Measurements from ENCODE around the gene VHLL. TPM values are rescaled to one million over a fixed set of nuclear protein-coding genes. Genes with fewer than 3 reads are reported as not detected.

The VHLL gene
- total and polyA plus RNA-seq, 2 of the 13 experiments (the other 11 are each of a cell fraction or from before 2014, with no cell fraction given) = 0.24 TPM; not detected in 1

DNA sequence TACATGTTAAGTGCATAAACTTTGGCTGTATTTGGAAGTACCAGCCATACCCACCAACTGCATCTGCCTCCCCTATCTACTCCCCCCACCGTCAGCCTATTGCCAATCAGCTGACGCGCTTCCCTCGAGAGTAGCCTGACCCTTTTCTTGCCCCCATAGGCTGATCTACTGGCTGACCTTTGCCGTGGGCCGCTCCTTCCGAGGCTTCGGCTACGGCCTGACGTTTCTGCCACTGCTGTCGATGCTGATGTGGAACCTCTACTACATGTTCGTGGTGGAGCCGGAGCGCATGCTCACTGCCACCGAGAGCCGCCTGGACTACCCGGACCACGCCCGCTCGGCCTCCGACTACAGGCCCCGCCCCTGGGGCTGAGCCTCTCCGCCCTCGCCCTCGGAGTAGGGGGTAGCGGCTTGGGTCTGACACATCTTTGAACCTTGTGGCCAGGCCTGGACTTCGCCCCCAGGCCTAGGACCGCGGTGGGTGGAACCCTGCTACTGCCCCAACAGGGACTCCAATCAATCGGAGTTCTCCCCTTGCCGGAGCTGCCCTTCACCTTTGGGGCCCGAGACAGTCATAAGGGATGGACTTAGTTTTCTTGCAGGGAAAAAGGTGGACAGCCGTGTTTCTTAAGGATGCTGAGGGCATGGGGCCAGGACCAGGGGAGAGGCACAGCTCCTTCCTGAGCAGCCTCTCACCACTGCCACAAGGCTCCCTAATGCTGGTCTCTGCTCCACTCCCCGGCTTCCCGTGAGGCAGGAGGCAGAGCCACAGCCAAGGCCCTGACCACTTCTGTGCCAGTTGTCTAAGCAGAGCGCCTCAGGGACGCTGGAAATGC lies 7.7 kb downstream of the VHLL start (continued):
- TF ChIP-seq ZNF710 (CRISPR knock-in tag; IDR thresholded peaks at IDR 0.05; ENCODE audit: borderline replicate concordance) (0 out of 2 replicates have a peak, but pooled peaks have one; percentile 49), MXD4 (CRISPR knock-in tag; IDR thresholded peaks at IDR 0.05) (peak; percentile 40; the same call in 1 of the 2 replicates), FOXK1 (CRISPR knock-in tag; IDR thresholded peaks at IDR 0.05; ENCODE audit: borderline replicate concordance, low read depth) (no peak), FOSL1 (CRISPR knock-in tag; IDR thresholded peaks at IDR 0.05; ENCODE audit: borderline replicate concordance) (no peak), REST (IDR thresholded peaks at IDR 0.05; ENCODE audit: borderline replicate concordance in 1 of 2, low read depth in 1 of 2, low read length in 2 of 2) (no peak), REL (CRISPR knock-in tag; conservative IDR thresholded peaks at IDR 0.05) (no peak; the same call in 1 of the 2 replicates), CBFB (CRISPR knock-in tag; IDR thresholded peaks at IDR 0.05) (peak; percentile 82), SPEN (CRISPR knock-in tag; IDR thresholded peaks at IDR 0.05; ENCODE audit: low read depth) (peak; percentile 88; the same call in 1 of the 2 replicates), ZNF136 (CRISPR knock-in tag; IDR thresholded peaks at IDR 0.05; ENCODE audit: low read depth) (peak; percentile 87; the same call in 1 of the 2 replicates), ZNF777 (CRISPR knock-in tag; IDR thresholded peaks at IDR 0.05) (peak; percentile 83), MAF1 (CRISPR knock-in tag; IDR thresholded peaks at IDR 0.05; ENCODE audit: borderline replicate concordance) (no peak)
- TF ChIP-seq, protein P1, sequence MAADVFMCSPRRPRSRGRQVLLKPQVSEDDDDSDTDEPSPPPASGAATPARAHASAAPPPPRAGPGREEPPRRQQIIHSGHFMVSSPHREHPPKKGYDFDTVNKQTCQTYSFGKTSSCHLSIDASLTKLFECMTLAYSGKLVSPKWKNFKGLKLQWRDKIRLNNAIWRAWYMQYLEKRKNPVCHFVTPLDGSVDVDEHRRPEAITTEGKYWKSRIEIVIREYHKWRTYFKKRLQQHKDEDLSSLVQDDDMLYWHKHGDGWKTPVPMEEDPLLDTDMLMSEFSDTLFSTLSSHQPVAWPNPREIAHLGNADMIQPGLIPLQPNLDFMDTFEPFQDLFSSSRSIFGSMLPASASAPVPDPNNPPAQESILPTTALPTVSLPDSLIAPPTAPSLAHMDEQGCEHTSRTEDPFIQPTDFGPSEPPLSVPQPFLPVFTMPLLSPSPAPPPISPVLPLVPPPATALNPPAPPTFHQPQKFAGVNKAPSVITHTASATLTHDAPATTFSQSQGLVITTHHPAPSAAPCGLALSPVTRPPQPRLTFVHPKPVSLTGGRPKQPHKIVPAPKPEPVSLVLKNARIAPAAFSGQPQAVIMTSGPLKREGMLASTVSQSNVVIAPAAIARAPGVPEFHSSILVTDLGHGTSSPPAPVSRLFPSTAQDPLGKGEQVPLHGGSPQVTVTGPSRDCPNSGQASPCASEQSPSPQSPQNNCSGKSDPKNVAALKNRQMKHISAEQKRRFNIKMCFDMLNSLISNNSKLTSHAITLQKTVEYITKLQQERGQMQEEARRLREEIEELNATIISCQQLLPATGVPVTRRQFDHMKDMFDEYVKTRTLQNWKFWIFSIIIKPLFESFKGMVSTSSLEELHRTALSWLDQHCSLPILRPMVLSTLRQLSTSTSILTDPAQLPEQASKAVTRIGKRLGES (CRISPR knock-in tag; IDR thresholded peaks at IDR 0.05; ENCODE audit: borderline replicate concordance) = no peak
- TF ChIP-seq, protein P2, sequence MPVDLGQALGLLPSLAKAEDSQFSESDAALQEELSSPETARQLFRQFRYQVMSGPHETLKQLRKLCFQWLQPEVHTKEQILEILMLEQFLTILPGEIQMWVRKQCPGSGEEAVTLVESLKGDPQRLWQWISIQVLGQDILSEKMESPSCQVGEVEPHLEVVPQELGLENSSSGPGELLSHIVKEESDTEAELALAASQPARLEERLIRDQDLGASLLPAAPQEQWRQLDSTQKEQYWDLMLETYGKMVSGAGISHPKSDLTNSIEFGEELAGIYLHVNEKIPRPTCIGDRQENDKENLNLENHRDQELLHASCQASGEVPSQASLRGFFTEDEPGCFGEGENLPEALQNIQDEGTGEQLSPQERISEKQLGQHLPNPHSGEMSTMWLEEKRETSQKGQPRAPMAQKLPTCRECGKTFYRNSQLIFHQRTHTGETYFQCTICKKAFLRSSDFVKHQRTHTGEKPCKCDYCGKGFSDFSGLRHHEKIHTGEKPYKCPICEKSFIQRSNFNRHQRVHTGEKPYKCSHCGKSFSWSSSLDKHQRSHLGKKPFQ (CRISPR knock-in tag; IDR thresholded peaks at IDR 0.05; ENCODE audit: insufficient replicate concordance) = peak; percentile 51
- TF ChIP-seq, protein P3, sequence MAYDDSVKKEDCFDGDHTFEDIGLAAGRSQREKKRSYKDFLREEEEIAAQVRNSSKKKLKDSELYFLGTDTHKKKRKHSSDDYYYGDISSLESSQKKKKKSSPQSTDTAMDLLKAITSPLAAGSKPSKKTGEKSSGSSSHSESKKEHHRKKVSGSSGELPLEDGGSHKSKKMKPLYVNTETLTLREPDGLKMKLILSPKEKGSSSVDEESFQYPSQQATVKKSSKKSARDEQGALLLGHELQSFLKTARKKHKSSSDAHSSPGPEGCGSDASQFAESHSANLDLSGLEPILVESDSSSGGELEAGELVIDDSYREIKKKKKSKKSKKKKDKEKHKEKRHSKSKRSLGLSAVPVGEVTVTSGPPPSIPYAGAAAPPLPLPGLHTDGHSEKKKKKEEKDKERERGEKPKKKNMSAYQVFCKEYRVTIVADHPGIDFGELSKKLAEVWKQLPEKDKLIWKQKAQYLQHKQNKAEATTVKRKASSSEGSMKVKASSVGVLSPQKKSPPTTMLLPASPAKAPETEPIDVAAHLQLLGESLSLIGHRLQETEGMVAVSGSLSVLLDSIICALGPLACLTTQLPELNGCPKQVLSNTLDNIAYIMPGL (CRISPR knock-in tag; IDR thresholded peaks at IDR 0.05; ENCODE audit: borderline replicate concordance in 1 of 2, low read depth in 1 of 2) = peak; percentile 3 to 73; a peak in 2 of 4 replicates
